Retina (tissue), 1 donor: ENCODE data around the gene C11orf68.

Experiments
- DNase-seq: peaks from one replicate; pipeline ENCODE4 v3.0.0-alpha.2; 2016

C11orf68 gene

GRCh38 chr11:65944191-65944590 is 25.3 kb upstream of the C11orf68 start:
- no peak for DNase-seq

- DNase-seq, result no peak
Observed at GRCh38 chr11:65942531-65942930, 23.7 kb upstream of the C11orf68 start.

DNA sequence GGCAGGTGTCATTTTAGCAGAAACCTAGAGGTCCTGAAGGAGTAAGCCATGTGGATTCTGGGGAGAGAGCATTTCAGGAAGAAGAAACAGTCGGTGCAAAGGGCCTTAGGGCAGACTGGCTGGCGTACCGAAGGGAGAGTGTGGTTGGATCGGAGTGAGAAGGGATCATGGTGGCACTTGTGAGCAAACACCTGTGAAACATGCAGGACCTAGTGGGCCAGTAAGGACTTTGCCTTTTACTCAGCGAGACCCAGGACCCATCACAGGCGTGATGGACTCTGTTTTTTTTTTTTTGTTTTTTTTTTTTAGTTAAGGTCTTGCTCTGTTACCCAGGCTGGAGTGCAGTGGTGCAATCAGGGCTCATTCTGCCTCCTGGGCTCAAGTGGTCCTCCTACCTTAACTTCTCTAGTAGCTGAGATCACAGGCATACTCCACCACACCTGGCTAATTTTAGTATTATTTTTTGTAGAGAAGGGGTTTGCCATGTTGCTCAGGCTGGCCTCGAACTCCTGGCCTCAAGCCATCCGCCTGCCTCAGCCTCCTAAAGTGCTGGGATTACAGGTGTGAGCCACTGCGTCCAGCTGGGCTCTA is 23.0 kb upstream of the C11orf68 start:
- DNase-seq, result no peak

DNA sequence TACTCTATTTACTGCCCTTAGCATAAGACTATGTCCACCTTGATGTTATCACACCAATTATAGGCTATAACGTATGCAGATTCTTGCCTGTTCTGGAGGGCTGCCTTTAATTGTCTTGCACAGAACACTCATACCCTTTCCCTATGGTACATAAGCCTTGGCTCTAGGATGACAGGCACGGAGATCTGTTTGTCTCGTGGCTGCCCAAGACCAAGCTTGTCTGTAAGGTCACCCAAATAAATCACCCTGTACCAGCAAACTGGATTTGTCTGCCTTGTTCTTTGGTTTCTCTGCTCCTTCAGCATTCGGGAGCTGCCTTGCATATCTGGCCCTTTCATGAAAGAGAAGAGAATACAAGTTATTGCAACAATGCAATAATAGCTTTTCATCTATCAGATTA is 18.9 kb upstream of the C11orf68 start:
- no peak for DNase-seq

DNA sequence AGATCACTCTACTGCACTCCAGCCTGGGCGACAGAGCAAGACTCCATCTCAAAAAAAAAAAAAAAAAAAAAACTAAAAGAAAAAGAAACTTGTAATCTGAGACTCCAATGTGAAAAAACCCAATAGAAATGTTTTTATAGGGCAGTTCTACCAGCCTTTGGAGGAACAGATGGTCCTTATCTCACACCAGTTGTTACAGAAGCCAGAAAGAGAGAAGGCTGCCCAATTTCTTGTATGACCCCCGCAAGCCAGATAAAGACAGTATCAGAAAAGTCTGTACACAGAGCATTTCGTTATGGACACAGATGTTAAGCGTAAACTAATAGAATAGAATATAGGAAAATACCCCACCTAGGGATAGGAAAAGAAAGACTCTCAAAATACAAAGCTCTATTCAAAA is 15.2 kb upstream of the C11orf68 start:
- DNase-seq, result no peak

DNA sequence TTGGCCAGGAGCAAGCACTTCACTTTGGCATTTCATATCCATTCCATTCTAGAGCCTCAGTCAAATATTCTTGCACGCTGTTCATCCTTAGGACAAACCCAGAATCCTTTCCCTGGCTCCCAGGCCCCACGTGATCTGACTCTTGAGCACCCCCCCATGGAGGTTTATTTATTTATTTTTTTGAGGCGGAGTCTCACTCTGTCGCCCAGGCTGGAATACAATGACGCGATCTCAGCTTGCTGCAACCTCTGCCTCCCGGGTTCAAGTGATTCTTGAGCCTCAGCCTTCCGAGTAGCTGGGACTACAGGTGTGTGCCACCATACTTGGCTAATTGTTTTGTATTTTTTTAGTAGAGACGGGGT is 13.7 kb upstream of the C11orf68 start:
- peak; percentile 28 for DNase-seq

DNA sequence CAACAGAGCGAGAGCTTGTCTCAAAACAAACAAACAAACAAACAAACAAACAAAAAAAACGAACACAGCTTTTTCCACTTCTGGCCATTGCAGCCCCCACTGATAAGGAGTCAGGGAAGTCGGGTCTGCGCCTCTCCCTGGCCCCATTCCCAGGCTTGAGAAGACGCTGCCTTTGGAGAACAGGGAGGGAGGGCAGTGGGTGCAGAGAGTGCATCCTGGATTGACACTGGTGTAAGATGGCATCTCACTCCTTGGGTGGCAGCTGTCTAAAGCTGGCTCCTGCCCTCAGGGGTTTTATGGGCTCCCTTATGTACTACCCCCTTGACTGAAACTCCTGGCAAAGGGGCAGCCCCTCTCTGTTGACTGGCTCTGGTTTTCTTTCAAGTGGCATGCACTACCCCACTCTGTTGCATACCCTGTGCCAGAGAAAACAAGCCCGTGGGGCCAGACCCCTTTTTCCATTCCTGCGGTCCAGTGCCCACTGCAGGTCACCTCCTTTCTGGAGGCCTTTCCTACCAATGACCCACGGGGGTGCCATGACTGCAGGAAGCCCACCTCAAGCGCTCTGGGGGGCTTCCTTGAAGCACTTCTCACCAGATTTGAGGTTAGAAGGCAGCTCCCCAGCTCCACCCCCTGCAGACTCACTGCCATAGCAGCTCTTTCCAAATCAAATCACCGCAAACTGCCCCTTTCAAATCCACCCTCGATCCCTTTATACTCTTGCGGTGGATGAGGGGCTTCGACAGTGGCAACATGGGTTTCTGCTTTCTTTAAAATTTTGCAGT is 13.1 kb upstream of the C11orf68 start:
- no peak for DNase-seq

- DNase-seq, result no peak
Observed at GRCh38 chr11:65928667-65929066, 9.8 kb upstream of the C11orf68 start.

DNA sequence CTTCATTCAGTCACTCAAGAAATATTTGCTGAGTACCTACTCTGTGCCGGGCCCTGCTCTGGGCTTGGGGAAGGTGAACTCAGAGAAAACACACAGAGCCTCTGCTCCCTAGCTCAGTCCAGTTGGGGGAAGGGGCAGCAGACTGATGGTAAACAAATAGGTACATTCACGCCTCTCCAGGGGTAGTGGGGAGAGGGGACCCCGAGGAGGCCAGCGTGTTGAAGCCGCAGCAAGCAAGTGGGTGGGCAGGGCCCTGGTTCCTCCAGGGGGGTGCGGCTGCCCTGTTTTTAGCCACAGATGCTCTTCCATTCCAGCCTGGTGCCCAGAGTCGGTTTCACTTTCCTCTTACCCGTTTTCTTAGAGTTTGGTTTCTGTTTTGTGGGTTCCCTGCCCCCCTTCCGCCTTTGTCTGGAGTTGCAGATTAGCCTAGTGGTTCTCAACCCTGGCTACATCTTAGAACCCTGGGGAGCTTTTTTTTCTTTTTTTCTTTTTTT is 9.1 kb upstream of the C11orf68 start:
- DNase-seq, result no peak

DNA sequence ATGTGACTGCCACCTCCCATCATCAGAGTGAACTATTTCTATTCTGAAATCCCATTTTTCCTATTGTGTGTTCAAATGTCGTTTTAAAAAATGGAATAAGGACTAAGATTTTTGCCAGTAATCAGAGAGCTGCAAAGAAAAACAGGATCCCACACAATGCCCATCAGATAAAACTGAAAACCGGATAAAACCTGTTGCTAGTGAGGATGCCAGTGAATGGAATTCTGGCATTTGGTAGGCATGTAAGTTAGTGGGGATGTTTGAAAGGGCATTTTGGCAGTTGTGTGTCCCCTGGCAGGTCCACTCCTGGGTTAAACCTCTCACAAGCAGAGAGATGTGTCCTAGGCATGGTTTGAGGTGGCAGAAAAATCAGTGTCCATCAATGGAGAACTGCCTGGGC is 6.5 kb upstream of the C11orf68 start:
- DNase-seq, result no peak

DNA sequence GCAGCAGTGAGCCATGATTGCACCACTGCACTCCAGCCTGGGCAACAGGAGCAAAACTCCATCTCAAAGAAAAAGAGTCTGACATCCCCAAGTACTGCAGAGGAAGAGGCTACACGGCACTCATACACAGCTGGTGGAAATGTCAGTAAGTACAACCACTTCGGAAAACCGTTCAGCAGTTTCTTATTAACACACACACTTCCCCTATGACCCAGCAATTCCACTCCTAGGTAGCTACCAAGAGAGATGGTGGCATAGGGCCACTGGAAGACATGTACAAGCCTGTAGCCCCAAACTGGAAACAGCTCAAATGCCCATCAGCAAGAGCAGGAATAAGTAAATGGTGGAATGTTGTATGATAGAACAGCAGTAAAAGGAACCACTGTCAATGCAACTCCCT is 3.7 kb upstream of the C11orf68 start:
- DNase-seq, result no peak

DNA sequence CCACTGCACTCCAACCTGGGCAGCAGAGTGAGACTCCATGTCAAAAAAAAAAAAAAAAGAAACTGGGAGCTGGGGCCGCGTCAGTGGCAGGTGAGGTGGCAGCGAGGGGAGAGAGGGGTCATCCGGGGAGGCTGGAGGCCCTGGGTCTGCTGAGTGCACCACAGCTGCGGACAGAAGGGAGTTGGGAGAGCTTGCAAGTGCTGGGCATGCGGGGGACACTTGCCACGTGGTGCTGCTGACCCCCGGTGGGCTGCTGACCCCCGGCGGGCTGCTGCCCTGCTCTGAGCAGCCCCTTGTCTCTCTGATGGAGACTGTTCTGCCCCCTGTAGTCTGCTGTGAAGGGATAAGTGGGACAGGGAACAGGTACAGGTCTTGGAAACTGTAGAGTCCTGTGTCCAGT is 3.0 kb upstream of the C11orf68 start:
- DNase-seq, result no peak

- DNase-seq, result no peak
Observed at GRCh38 chr11:65921033-65921555, 2.2 kb upstream of the C11orf68 start.

GRCh38 chr11:65920372-65920802 is 1.5 kb upstream of the C11orf68 start:
- DNase-seq, result no peak

DNA sequence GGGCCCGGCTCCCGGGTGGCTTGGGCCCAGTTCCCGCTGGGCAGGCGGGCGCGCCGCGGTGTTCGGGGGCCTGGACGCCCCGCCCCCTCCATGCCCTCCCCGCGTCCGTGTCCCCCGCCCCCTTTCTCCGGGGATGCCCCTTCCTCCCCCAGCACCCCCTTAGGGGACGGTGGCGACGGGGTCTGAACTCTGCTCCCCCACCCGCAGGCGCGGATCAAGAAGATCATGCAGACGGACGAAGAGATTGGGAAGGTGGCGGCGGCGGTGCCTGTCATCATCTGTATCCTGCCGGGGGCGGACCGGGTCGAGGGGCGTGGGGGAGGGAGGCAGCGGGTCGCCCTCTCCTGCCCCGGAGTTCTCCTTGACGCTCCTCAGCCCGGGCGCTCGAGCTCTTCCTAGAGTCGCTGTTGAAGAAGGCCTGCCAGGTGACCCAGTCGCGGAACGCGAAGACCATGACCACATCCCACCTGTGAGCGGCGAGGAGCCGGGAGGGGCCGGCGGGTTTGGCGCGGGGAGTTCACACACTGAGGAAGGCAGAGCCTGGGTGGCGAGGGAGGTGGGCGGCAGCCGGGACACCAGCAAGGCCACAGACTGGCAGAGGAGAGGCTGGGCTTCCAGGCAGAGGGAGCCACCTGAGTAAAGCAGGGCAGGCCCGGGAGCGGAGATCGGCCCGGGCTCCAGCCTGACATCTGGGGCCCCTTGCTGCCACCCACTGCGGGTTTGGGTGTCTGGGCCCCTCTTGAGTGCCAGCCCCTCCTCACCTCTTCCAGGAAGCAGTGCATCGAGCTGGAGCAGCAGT is 910 bp upstream of the C11orf68 start:
- DNase-seq, result peak; percentile 52

- peak; percentile 97 for DNase-seq
Observed at GRCh38 chr11:65919141-65919572, 295 bp upstream of the C11orf68 start, which contains the start of gene DRAP1. Gene DRAP1, plus strand, starts transcription at chr11:65919426. Its CDS starts 76 bp downstream, at chr11:65919502.

DNA sequence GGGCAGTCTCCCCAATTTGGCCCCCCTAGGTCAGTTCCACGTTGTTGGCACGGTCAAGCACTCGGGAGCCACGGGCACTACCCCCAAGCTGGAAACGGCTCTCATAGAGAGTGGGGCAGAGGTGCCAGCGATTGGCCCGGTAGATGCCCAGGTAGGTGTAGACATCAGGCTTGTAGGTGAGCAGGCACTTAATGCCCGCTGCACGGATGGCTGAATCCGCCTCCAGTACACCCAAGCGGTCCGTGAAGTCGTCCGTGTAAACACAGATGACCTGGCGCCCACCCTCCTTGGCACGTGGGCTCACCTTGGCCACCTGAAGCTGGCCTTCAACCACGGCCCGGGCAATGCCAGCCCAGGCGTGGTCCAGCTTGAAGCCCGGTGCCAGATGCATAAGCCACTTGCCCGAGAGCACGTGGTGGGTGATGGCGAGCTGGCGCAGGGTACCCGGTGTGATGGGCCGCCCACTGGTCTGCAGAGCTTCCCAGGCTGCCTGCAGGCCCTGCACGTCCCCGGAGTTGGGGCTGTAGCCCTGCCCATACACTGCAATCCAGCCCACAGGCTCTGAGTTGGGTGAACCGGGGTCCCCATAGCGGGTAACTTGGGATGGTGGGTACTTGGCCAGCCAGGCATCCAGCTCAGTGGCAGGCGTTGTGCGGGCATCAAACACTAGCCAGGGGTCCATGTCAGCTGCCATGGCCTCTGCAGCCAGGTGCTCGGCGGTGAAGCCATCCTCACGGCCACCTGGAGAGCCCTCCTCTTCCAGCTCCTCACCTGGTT is 1.2 kb downstream of the C11orf68 start:
- DNase-seq, result no peak

- no peak for DNase-seq
Observed at GRCh38 chr11:65917077-65917433, 1.8 kb downstream of the C11orf68 start.

DNA sequence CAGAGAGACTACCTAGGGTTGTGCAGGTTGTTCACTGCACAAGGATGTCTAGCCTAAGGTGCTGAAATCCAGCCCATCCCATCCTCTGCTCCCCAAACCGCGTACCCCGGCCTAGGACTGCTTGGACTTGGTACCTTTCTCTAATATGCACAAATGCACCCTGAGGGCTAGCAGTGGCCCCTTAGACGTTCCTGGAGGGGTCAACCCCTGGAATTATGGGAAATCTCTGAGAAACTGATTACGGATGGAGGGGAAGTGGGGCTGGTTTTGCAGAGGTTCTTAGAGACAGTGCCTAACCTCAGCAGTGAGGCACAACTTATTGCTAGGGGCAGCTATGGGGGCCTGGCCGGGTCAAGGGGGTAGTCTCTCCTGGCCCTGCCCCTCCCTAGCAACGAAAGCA is 2.5 kb downstream of the C11orf68 start:
- no peak for DNase-seq

GRCh38 chr11:65915821-65916251 is 3.0 kb downstream of the C11orf68 start:
- no peak for DNase-seq

GRCh38 chr11:65915101-65915820 is 3.6 kb downstream of the C11orf68 start:
- peak; percentile 55 for DNase-seq

GRCh38 chr11:65912845-65913244 is 6.0 kb downstream of the C11orf68 start:
- DNase-seq, result no peak
